Astrocyte of the cerebellum (primary cell): ENCODE measurements around the gene NXPH1.

Source experiments
- DNase-seq: peaks from one replicate; pipeline ENCODE4 v3.0.0-alpha.2; 2011; ENCODE audit warnings: low read depth
- H3K4me3 ChIP-seq: 2 replicates; pipeline ENCODE4 v1.5.1; 2011; ENCODE audit warnings: mild to moderate bottlenecking, low read depth, low read length, moderate library complexity
- in situ Hi-C: cut with HindIII; loops from 2 replicates; pipeline ENCODE4 v1.10.0; 2017; ENCODE audit warnings: low sequenced_read_pairs
- TF ChIP-seq, protein P1 (sequence below): IDR thresholded peaks from 2 replicates; pipeline ENCODE4 v1.5.1; 2012; ENCODE audit warnings: low read length, low read depth, moderate library complexity, mild to moderate bottlenecking; ENCODE audit errors: missing control alignments

The NXPH1 gene

DNA sequence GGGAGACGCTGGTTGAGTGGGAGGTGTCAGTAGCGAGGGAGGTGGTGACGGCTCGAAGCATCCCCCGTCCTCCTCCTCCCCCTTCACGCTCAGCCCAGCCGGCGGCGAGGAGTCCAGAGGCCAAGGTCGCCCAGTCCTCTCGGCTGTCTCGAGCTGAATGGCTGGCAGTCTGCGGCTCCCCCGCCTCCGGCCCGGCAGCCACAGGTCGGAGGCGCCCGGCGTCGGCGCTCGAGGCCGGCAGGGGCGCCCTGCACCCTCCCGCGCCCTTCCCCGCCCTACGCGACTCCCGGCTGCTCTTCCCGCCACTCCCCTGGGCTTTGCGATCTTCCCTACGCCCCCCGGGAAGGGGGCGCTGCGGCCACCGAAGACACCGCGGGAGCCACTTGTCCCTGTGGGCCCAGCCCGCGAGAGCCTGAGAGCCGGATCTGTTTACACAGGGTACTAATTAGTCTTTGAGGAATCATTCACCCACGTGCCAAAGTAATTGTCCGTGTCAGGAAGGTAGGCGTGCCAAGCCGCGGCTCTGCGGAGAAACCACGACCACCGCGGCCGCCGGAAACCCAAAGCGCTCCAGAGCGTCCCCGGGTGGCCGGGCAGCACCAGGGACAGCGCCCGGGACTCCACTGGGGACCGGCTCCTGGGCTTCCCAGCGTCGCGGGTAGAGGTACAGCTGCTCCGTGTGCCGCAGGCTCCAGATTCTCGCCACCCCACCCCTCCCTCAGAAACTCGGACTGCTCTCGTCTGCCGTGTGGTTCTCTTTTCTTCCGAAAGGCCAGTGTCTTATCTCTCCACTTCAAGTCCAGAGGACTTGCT, at the start of gene NXPH1:
TSS of gene NXPH1 (plus strand) at position 133 of the 813 bp plus-strand sequence.
- no peak within 1 kb of the TSS for H3K4me3 ChIP-seq
- in situ Hi-C loops = no loop called here
- TF ChIP-seq, protein P1, sequence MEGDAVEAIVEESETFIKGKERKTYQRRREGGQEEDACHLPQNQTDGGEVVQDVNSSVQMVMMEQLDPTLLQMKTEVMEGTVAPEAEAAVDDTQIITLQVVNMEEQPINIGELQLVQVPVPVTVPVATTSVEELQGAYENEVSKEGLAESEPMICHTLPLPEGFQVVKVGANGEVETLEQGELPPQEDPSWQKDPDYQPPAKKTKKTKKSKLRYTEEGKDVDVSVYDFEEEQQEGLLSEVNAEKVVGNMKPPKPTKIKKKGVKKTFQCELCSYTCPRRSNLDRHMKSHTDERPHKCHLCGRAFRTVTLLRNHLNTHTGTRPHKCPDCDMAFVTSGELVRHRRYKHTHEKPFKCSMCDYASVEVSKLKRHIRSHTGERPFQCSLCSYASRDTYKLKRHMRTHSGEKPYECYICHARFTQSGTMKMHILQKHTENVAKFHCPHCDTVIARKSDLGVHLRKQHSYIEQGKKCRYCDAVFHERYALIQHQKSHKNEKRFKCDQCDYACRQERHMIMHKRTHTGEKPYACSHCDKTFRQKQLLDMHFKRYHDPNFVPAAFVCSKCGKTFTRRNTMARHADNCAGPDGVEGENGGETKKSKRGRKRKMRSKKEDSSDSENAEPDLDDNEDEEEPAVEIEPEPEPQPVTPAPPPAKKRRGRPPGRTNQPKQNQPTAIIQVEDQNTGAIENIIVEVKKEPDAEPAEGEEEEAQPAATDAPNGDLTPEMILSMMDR = no peak
- DNase-seq = no peak

DNA sequence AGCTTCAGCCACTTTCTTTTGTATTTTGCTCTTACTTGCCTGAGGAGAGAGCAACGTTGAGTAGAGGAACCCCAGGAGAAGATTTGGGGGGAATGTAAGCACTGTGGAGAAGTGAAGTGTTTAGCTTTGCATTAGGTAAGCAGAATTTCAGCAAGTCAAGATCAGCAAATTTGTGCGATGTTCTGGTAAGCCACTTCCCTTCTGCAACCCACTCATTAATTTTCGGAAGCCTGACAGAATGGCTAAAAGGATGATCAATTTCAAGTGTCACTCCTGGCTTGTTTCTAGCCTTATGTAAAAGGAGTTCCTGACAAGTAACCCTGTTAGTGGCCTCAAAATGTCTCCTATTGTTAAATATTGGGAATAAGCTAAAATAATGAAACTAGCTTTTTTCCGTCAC, 48.5 kb upstream of the NXPH1 start:
- in situ Hi-C loops = no loop called here
- H3K4me3 ChIP-seq = no peak overlapping the region
- no peak for DNase-seq
- TF ChIP-seq, protein P1 = no peak

DNA sequence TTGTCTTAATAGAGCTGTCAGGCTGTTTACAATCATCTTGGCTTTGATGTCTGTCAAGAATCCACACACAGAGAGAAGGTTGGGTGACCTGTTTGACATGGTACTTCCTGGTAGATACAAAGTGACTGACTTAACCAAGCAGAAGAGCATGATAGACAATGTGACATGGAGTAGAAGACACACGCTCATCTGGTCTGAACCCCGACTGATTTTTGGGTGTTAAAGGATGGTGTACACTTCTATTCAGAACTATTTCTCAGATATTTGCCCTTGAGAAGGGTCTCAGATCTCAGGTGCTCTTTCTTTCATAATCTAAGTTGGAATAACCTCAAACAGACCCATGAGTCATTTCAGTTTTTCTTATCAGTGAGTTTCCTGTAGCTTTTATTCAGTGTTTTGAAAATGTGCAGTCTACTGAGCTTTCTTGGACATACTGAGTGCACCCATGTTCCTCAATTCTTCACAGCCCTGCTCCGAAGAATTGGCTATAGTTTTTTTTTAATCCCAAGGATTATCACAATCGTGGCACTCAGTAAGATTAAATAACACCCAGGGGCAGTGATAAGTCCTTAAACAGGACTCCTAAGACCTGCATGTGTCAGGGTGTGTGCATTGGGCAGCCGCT, 46.4 kb upstream of the NXPH1 start:
- no peak for DNase-seq
- TF ChIP-seq, protein P1 = no peak
- in situ Hi-C loops = no loop called here
- H3K4me3 ChIP-seq = no peak overlapping the region

DNA sequence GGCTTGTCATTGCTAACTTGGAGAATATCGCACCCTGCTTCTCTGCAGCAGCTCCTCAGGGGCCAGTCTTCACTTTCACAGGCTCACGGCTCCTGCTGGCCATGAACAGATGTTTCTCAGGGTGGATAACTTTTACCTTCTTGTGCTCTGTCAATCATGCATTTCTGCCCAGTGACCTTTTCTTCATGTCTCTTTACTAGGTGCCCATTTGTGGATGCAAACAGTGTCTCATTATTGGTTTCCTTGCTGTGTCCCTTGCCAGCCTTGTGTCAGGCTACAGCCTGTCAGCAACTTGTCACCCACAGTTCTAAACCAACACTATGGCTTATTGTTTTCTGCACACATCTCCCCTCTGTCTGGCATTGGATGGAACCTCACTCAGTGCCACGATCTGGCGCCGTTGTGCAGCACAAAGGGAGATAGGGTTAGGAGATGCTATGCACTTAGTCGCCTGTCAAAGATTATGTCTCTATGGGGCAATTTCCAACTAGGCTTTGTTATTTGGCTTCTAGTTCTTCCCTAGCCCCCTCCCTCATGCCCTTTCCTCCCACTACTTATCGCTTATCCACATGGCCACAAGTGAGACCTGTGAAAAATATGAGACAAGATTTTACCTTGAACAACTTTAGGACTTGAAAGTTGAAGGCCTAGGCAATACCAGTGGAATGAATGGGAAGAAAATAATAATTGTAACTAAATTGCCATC, 45.7 kb upstream of the NXPH1 start:
- DNase-seq = no peak
- TF ChIP-seq, protein P1 = no peak
- no peak overlapping the region for H3K4me3 ChIP-seq
- in situ Hi-C loops = no loop called here

DNA sequence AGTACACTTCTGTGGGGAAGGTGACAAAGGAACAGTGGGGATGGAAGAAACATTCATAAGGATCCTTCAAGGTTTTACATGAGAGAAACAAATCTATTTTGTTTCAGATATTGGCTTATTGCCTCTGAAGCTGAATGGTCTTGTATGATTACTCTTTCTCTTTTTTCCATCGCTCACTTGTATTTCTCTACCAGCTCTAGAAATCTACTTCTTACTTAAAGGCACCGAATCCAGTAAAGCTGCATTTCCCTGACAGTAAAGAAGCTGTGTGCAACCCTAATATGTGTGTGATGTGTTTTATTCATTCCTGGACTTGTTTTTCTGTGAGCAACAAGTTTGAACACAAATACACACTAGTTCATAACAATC, 45.2 kb upstream of the NXPH1 start:
- TF ChIP-seq, protein P1 = no peak
- H3K4me3 ChIP-seq = no peak overlapping the region
- in situ Hi-C loops = no loop called here
- no peak for DNase-seq

DNA sequence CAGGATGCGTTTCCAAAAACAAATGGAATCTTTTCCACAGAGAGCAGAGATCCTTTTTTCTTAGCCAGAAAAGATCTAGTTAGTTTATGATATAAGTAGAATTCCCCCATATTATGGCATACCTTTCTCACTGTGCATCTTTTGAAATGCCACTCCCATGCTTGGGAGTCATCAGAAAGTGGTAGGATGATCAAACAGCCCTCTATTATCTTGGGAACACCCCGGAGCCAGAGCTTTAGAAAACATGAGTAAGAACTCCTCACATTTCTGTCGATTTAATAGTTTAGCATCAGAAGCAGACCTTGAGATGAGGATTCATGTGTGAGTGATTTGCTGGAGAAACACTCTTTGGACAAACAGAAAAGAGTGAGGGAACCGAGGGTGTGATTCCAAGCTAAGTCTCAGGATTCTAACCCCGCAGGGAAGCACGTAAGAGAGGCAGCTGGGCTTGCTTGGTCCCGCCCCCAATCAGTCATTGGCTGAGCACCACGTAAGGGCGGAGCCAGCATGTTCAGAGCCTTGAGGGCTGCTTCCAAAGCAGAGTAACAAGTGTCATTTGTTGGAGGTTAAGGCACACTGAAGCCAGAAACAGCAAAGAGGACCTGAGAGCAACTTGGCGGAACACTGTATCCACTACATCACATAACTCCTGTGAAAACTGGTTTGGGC, 43.7 kb upstream of the NXPH1 start:
- TF ChIP-seq, protein P1 = no peak
- DNase-seq = no peak
- in situ Hi-C loops = no loop called here

More for the DNA sequence above, 43.7 kb upstream of the NXPH1 start:
- no peak overlapping the region for H3K4me3 ChIP-seq
